Sigmoid colon (tissue), 4 donors: Measurements from ENCODE around the gene TTC3.

Experiments
- CTCF ChIP-seq, 4 experiments: fragments of 450-650 bp in 3 of 4; fragments of 200-600 bp in 1 of 4; IDR thresholded peaks; one replicate each; pipeline ENCODE4 v1.5.1; 2016 to 2019; ENCODE audit warnings: antibody characterized with exemption in 4 of 4, mild to moderate bottlenecking in 3 of 4, moderate library complexity in 2 of 4
- POLR2A ChIP-seq, 2 donors: fragments of 450-650 bp; IDR thresholded peaks; one replicate each; pipeline ENCODE4 v1.6.1; 2016; ENCODE audit warnings: antibody characterized with exemption in 2 of 2, mild to moderate bottlenecking in 2 of 2, moderate library complexity in 2 of 2
- POLR2AphosphoS5 ChIP-seq, 4 donors: sonication (generic); formaldehyde crosslinking; IDR thresholded peaks; one replicate each; pipeline ENCODE4 v1.6.1; 2017; ENCODE audit warnings: antibody characterized with exemption in 4 of 4

GRCh38 chr21:37044643-37045042 lies 28.4 kb upstream of the TTC3 start:
- TF ChIP-seq POLR2A (IDR thresholded peaks at IDR 0.05) (no peak), CTCF (IDR thresholded peaks at IDR 0.05) (no peak), POLR2AphosphoS5 (IDR thresholded peaks at IDR 0.05) (no peak)
